H1 (cell line): ENCODE results near the gene SLC1A4. TPM values are rescaled to one million over a fixed set of nuclear protein-coding genes. Genes with fewer than 3 reads are reported as not detected.

Experiments used
- E2F6 ChIP-seq: IDR thresholded peaks from 2 replicates; pipeline ENCODE4 v1.6.1; 2012; ENCODE audit warnings: inconsistent platforms
- FOSL1 ChIP-seq: IDR thresholded peaks from 2 replicates; pipeline ENCODE4 v1.6.1; 2011; ENCODE audit warnings: mild to moderate bottlenecking, low read depth, low read length, moderate library complexity; ENCODE audit not compliant: insufficient read depth
- GABPA ChIP-seq: IDR thresholded peaks from 2 replicates; pipeline ENCODE4 v1.6.1; 2011; ENCODE audit warnings: mild to moderate bottlenecking, low read length, moderate library complexity, borderline replicate concordance; ENCODE audit not compliant: insufficient read depth
- RFX5 ChIP-seq: IDR thresholded peaks from 2 replicates; pipeline ENCODE4 v1.6.1; 2011; ENCODE audit warnings: low read depth, low read length, improper control_type of control experiment, borderline replicate concordance
- SP2 ChIP-seq: IDR thresholded peaks from 2 replicates; pipeline ENCODE4 v1.6.1; 2012; ENCODE audit warnings: mild to moderate bottlenecking, low read length, inconsistent platforms
- polyA plus RNA-seq, 7 experiments: library from polyadenylated mRNA; depleted of rRNA in 3 of 7; stranded (reverse) in 5 of 7; unstranded in 2 of 7; fragments of >200 nt in 5 of 7; fragments of 200-250 nt in 2 of 7; gene quantifications; 1 replicate in 5 of 7; 2 replicates in 1 of 7; 4 replicates in 1 of 7; pipeline versions ENCODE4 v1.2.1 to v1.2.3, GENCODE V29; 2011 to 2013; ENCODE audit warnings: missing spikeins in 2 of 7, mixed read lengths in 2 of 7
- total RNA-seq: library from RNA; stranded (reverse); fragmentation: NEBNext Ultra II Directional; extraction: Animal tissue kit (Norgen Biotek cat#: 25700); gene quantifications from 2 replicates; pipeline ENCODE4 v1.2.1, GENCODE V29; 2021

Gene SLC1A4
- total and polyA plus RNA-seq, 2 of the 8 experiments (the other 6 are each of a cell fraction or from before 2014, with no cell fraction given), result 0.44 to 0.86 TPM

DNA sequence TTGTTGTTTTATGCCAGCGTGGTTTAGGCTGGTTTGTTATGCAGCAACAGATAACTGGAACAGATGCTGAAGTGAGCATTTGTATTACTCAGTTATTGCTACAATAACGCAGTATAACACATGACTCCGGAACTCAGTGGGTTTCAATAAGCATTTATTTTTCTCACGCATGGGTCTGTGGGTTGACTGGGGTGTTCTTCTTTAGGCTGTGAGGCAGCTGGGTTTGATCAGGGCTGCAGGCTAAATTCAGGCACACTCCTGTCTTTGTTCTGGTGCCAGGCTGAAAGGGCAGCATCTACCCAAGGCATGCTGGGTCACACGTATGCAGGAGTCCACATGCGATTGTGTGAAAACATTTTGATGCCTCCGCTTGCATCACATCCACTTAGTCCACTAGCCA is 3.8 kb upstream of the SLC1A4 start (continued):
- TF ChIP-seq GABPA (no peak), FOSL1 (no peak), E2F6 (no peak), SP2 (no peak), RFX5 (no peak)
- TF ChIP-seq, all 59 proteins: peak for 0
